Sigmoid colon (tissue), 4 donors: Measurements from ENCODE around the gene TSEN34.
"Not testable (repeated sequence)": the region's sequence is repeated elsewhere in the genome, so short reads cannot be mapped to it uniquely, and the experiment has no call there.

Source experiments
- CTCF ChIP-seq, 4 experiments: fragments of 450-650 bp in 3 of 4; fragments of 200-600 bp in 1 of 4; IDR thresholded peaks; one replicate each; pipeline ENCODE4 v1.5.1; 2016 to 2019; ENCODE audit warnings: antibody characterized with exemption in 4 of 4, mild to moderate bottlenecking in 3 of 4, moderate library complexity in 2 of 4
- EP300 ChIP-seq, 4 donors: sonication (generic); formaldehyde crosslinking; IDR thresholded peaks; one replicate each; pipeline ENCODE4 v1.6.1; 2017; ENCODE audit warnings: antibody characterized with exemption in 4 of 4
- POLR2A ChIP-seq, 2 donors: fragments of 450-650 bp; IDR thresholded peaks; one replicate each; pipeline ENCODE4 v1.6.1; 2016; ENCODE audit warnings: antibody characterized with exemption in 2 of 2, mild to moderate bottlenecking in 2 of 2, moderate library complexity in 2 of 2
- POLR2AphosphoS5 ChIP-seq, 4 donors: sonication (generic); formaldehyde crosslinking; IDR thresholded peaks; one replicate each; pipeline ENCODE4 v1.6.1; 2017; ENCODE audit warnings: antibody characterized with exemption in 4 of 4

- TF ChIP-seq CTCF, EP300, POLR2AphosphoS5, POLR2A (IDR thresholded peaks at IDR 0.05): not testable (repeated sequence)
Observed at GRCh38 chr19:54221947-54222346, 30.8 kb downstream of the TSEN34 start.
